ENCODE data around the gene CASP7. TPM values are rescaled to one million over a fixed set of nuclear protein-coding genes. Genes with fewer than 3 reads are reported as not detected.

CASP7 gene
- total and polyA plus RNA-seq, 10 of the 15 experiments (the other 5 are each of a cell fraction or from before 2014, with no cell fraction given): 23.7 to 34.4 (median 28.7) TPM

DNA sequence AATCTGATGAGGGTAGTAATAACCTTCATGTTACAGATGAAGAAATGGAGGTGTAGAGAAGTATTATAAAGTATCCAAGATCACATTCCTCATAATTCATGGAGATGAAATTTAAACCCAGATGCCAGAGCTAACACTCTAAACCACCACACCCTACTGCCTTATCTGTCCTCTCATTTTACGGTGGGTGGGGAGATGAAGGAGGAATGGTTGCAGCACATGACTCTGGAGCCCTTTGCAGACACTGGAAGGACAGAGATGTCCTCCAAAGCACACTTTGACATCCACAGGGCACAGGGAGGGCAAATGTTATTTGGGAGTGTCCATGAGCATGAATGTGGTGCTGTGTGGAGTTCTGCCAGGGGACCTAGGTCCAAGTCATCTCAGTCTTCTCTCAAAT is 72.8 kb downstream of the CASP7 start:
- Histone ChIP-seq H3K9ac (ENCODE audit: control insufficient read depth, insufficient read depth, low read length) (no peak overlapping the region), H3K9me3 (replicated peaks; ENCODE audit: control insufficient read depth, insufficient read depth, low read length) (no peaks in the 10 kb centered on the region), H3K4me3 (no peak overlapping the region), H4K20me1 (ENCODE audit: control insufficient read depth, insufficient read depth) (no peaks in the 10 kb centered on the region), H2AFZ (ENCODE audit: control insufficient read depth, low read depth, low read length) (no peak overlapping the region), H3K4me1 (ENCODE audit: control insufficient read depth, insufficient read depth, low read length) (no peaks in the 10 kb centered on the region), H3K79me2 (ENCODE audit: control insufficient read depth, insufficient read depth, low read length) (no peaks in the 10 kb centered on the region), H3K27me3 (replicated peaks in 1 of 2; ENCODE audit: control insufficient read depth in 2 of 2, insufficient read depth in 2 of 2, low read length in 1 of 2) (no peaks in the 10 kb centered on the region), H3K36me3 (ENCODE audit: control insufficient read depth in 2 of 2, insufficient read depth in 2 of 2, low read length in 1 of 2) (no peaks in the 10 kb centered on the region), H3K4me2 (ENCODE audit: control insufficient read depth, insufficient read depth) (no peak overlapping the region), H3K27ac (ENCODE audit: control insufficient read depth, insufficient read depth) (no peak overlapping the region)
- SMC1A ChIA-PET (ENCODE audit: uncharacterized antibody, unreplicated experiment): interaction anchor here (0.8 to 2.6 kb wide), 4 partner anchors 15 to 357 kb away, joined by 3 to 7 read pairs (median 4); no protein-coding TSS in a partner anchor
- intact Hi-C loops (cut with micrococcal nuclease; ENCODE audit: unreplicated experiment) (no loop called here), in situ Hi-C loops (cut with MboI) (no loop called here)
- RAD21 ChIA-PET (ENCODE audit: unreplicated experiment): interaction anchor here (1.1 kb wide), 1 partner anchor 36 kb away, joined by 3 read pairs; no protein-coding TSS in a partner anchor
- BruUV-seq (replicated peaks): no TSS peak
- TF ChIP-seq CEBPB (IDR thresholded peaks at IDR 0.05; ENCODE audit: borderline replicate concordance in 1 of 2, low read depth in 2 of 2, low read length in 2 of 2): no peak
- no peak for TF ChIP-seq PAX8 (IDR thresholded peaks at IDR 0.05)
- no peak for TF ChIP-seq ZNF24 (IDR thresholded peaks at IDR 0.05)
- TF ChIP-seq TARDBP (IDR thresholded peaks at IDR 0.05; ENCODE audit: borderline replicate concordance): no peak
- no peak for TF ChIP-seq RELA (IDR thresholded peaks at IDR 0.05; ENCODE audit: borderline replicate concordance, partially characterized antibody)
- TF ChIP-seq SUPT20H (IDR thresholded peaks at IDR 0.05; ENCODE audit: borderline replicate concordance, control insufficient read depth, low read depth, low read length): no peak
- no peak for TF ChIP-seq SP1 (IDR thresholded peaks at IDR 0.05; ENCODE audit: low read depth, low read length)
- 88% methylated on average over 1 of the region's 1 CpG for WGBS (ENCODE audit: insufficient coverage, insufficient replicate concordance, low lambda C conversion rate, missing lambda C conversion rate)
- POLR2A ChIA-PET: no interaction called here
- ATAC-seq: no peak
- DNase-seq (ENCODE audit: low read depth, low spot score): no peak
- no peak for FAIRE-seq
- CTCF ChIA-PET: interaction anchor here (1.1 to 1.7 kb wide), 4 partner anchors 13 to 351 kb away, joined by 3 to 6 read pairs (median 4); no protein-coding TSS in a partner anchor

DNA sequence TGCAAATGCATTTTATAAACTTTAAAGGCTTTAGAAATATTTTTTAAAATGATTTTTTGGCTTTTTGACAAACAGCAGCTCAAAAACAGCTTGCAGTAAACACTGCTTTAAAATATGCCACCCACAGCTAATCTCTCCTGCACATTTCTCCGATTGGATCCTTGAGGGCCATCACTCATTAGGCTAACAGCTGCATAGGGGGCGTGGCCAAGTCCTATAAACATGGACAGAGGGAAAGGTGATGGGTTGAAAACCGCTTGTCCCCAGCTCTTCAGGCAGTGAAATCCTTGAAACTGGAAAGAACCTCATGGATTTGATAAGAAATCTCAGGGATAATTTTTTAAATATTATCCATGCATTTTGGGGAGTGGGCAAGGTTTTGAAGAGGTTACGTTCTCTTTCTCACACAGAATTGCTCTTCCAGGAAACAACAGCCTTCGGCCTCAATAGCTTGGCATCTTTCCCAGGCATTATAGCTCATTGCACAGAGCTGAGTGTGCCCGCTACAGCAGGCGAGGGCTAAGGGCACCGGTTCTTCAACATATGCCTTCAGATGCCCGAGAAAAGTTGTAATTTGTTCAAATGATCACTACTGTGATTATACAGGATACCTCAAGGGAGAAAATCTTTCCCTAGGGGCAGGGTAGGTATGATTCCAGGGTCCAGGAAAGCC is 73.4 kb downstream of the CASP7 start:
- DNase-seq (ENCODE audit: low read depth, low spot score): no peak
- H3K9me3 ChIP-seq (replicated peaks; ENCODE audit: control insufficient read depth, insufficient read depth, low read length): no peaks in the 10 kb centered on the region
- ChIA-PET CTCF (interaction anchor here (1.1 to 1.7 kb wide), 4 partner anchors 12 to 350 kb away, joined by 3 to 6 read pairs (median 4); no protein-coding TSS in a partner anchor), RAD21 (ENCODE audit: unreplicated experiment) (no interaction called here), SMC1A (ENCODE audit: uncharacterized antibody, unreplicated experiment) (interaction anchor here (0.8 to 2.6 kb wide), 3 partner anchors 14 to 356 kb away, joined by 3 to 7 read pairs (median 4); no protein-coding TSS in a partner anchor), POLR2A (no interaction called here)
- no peak overlapping the region for H3K4me3 ChIP-seq
- H3K4me1 ChIP-seq (ENCODE audit: control insufficient read depth, insufficient read depth, low read length): no peaks in the 10 kb centered on the region
- no peak overlapping the region for H3K4me2 ChIP-seq (ENCODE audit: control insufficient read depth, insufficient read depth)
- intact Hi-C loops (cut with micrococcal nuclease; ENCODE audit: unreplicated experiment): no loop called here
- in situ Hi-C loops (cut with MboI): no loop called here
- BruUV-seq (replicated peaks): no TSS peak
- no peak overlapping the region for H3K9ac ChIP-seq (ENCODE audit: control insufficient read depth, insufficient read depth, low read length)
- no peak overlapping the region for H3K27ac ChIP-seq (ENCODE audit: control insufficient read depth, insufficient read depth)
- no peaks in the 10 kb centered on the region for H3K79me2 ChIP-seq (ENCODE audit: control insufficient read depth, insufficient read depth, low read length)
- ATAC-seq: no peak
- no peak overlapping the region for H2AFZ ChIP-seq (ENCODE audit: control insufficient read depth, low read depth, low read length)
- H3K27me3 ChIP-seq (replicated peaks in 1 of 2; ENCODE audit: control insufficient read depth in 2 of 2, insufficient read depth in 2 of 2, low read length in 1 of 2): no peaks in the 10 kb centered on the region
- H4K20me1 ChIP-seq (ENCODE audit: control insufficient read depth, insufficient read depth): no peaks in the 10 kb centered on the region
- 15% methylated on average over 9 of the region's 9 CpGs for WGBS (ENCODE audit: insufficient coverage, insufficient replicate concordance, low lambda C conversion rate, missing lambda C conversion rate)
- no peak for FAIRE-seq
- no peaks in the 10 kb centered on the region for H3K36me3 ChIP-seq (ENCODE audit: control insufficient read depth in 2 of 2, insufficient read depth in 2 of 2, low read length in 1 of 2)
- no peak for TF ChIP-seq MTA3 (IDR thresholded peaks at IDR 0.05; ENCODE audit: borderline replicate concordance, low read length)
- TF ChIP-seq, protein P1, sequence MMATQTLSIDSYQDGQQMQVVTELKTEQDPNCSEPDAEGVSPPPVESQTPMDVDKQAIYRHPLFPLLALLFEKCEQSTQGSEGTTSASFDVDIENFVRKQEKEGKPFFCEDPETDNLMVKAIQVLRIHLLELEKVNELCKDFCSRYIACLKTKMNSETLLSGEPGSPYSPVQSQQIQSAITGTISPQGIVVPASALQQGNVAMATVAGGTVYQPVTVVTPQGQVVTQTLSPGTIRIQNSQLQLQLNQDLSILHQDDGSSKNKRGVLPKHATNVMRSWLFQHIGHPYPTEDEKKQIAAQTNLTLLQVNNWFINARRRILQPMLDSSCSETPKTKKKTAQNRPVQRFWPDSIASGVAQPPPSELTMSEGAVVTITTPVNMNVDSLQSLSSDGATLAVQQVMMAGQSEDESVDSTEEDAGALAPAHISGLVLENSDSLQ (IDR thresholded peaks at IDR 0.05): no peak
- TF ChIP-seq CHD1 (IDR thresholded peaks at IDR 0.05; ENCODE audit: low read depth, low read length): no peak
- no peak for TF ChIP-seq YBX1 (IDR thresholded peaks at IDR 0.05)
- TF ChIP-seq RFX5 (IDR thresholded peaks at IDR 0.05; ENCODE audit: low read depth, low read length): no peak
- TF ChIP-seq, protein P2, sequence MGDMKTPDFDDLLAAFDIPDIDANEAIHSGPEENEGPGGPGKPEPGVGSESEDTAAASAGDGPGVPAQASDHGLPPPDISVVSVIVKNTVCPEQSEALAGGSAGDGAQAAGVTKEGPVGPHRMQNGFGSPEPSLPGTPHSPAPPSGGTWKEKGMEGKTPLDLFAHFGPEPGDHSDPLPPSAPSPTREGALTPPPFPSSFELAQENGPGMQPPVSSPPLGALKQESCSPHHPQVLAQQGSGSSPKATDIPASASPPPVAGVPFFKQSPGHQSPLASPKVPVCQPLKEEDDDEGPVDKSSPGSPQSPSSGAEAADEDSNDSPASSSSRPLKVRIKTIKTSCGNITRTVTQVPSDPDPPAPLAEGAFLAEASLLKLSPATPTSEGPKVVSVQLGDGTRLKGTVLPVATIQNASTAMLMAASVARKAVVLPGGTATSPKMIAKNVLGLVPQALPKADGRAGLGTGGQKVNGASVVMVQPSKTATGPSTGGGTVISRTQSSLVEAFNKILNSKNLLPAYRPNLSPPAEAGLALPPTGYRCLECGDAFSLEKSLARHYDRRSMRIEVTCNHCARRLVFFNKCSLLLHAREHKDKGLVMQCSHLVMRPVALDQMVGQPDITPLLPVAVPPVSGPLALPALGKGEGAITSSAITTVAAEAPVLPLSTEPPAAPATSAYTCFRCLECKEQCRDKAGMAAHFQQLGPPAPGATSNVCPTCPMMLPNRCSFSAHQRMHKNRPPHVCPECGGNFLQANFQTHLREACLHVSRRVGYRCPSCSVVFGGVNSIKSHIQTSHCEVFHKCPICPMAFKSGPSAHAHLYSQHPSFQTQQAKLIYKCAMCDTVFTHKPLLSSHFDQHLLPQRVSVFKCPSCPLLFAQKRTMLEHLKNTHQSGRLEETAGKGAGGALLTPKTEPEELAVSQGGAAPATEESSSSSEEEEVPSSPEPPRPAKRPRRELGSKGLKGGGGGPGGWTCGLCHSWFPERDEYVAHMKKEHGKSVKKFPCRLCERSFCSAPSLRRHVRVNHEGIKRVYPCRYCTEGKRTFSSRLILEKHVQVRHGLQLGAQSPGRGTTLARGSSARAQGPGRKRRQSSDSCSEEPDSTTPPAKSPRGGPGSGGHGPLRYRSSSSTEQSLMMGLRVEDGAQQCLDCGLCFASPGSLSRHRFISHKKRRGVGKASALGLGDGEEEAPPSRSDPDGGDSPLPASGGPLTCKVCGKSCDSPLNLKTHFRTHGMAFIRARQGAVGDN (IDR thresholded peaks at IDR 0.05): no peak
